Nephron progenitor cell (in vitro differentiated cells): Measurements from ENCODE around the gene EPB41.
"Not testable (repeated sequence)": the region's sequence is repeated elsewhere in the genome, so short reads cannot be mapped to it uniquely, and the experiment has no call there.

Source experiments
- DNase-seq: peaks from one replicate; pipeline ENCODE4 v3.0.0; 2021
- H3K27ac Mint-ChIP-seq: 2 replicates; pipeline ENCODE4 v1.8.0; 2021; ENCODE audit warnings: mild to moderate bottlenecking, moderate library complexity, mixed read lengths
- H3K27me3 Mint-ChIP-seq: 2 replicates; pipeline ENCODE4 v1.8.0; 2021; ENCODE audit warnings: mild to moderate bottlenecking, low read depth, mixed read lengths; ENCODE audit not compliant: poor library complexity
- H3K36me3 Mint-ChIP-seq: 2 replicates; pipeline ENCODE4 v1.8.0; 2021; ENCODE audit warnings: low read depth, mixed read lengths
- H3K4me1 Mint-ChIP-seq: 2 replicates; pipeline ENCODE4 v1.8.0; 2021; ENCODE audit warnings: mixed read lengths
- H3K4me3 Mint-ChIP-seq: 2 replicates; pipeline ENCODE4 v1.8.0; 2021; ENCODE audit warnings: mild to moderate bottlenecking, moderate library complexity, mixed read lengths
- H3K9me3 Mint-ChIP-seq: 2 replicates; pipeline ENCODE4 v1.8.0; 2021; ENCODE audit warnings: mild to moderate bottlenecking, moderate library complexity, mixed read lengths
- TF ChIP-seq, protein P1 (sequence below): fragments of 200-600 bp; sonication (generic); IDR thresholded peaks from 2 replicates; pipeline ENCODE4 v1.5.0; 2021; ENCODE audit warnings: antibody characterized with exemption

The EPB41 gene

DNA sequence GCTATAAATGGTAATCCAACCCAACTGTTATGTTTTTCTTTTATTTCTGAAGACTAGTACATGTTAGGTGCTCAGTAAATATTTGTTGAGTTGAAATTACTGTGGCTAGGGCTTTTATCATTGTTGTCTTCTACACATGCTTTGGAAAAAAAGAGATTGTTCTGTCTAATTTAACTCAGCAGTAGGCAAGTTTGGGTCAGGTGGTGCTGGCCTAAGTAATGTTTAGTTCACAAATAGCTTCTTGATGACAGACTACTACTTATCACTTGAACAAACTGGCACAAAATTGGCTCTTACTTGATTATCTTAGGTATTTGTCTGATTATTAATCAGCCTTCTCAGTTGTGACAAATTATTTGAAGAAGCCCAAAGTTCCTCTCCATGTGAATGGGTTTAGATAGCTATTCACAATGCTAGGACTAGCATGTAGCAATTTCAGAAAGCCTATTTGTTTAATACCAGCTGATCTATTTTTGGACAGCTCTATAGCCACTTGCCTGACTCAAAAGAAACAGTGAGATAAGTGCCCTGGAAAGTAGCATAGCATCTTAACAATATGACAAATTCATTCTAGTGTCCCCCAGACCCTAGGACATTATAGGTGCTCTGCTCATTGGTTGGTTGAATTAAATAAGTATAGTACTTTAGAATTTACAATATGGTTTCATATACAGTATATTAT is 176.7 kb downstream of the EPB41 start:
- peaks cover 44% of the 10 kb centered on the region for H3K36me3 Mint-ChIP-seq

DNA sequence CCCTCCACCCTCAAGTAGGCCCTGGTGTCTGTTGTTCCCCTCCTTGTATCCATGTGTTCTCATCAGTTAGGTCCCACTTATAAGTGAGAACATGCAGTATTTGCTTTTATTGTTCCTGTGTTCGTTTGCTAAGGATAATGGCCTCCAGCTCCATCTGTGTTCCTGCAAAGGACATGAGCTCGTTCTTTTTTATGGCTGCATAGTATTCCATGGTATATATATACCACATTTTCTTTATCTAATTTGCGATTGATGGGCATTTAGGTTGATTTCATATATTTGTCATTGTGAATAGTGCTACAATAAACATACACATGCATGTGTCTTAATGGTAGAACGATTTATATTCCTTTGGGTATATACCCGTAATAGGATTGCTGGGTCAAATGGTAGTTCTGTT is 178.3 kb downstream of the EPB41 start:
- not testable (repeated sequence) for H3K27ac Mint-ChIP-seq, H3K4me3 Mint-ChIP-seq, H3K9me3 Mint-ChIP-seq, H3K27me3 Mint-ChIP-seq, DNase-seq, H3K4me1 Mint-ChIP-seq
- H3K36me3 Mint-ChIP-seq: peaks cover 51% of the 10 kb centered on the region

More for the DNA sequence above, 176.7 kb downstream of the EPB41 start:
- Mint-ChIP-seq H3K9me3 (no peaks in the 10 kb centered on the region), H3K4me3 (no peak overlapping the region), H3K27me3 (no peaks in the 10 kb centered on the region), H3K4me1 (no peaks in the 10 kb centered on the region), H3K27ac (no peak overlapping the region)
- TF ChIP-seq, protein P1, sequence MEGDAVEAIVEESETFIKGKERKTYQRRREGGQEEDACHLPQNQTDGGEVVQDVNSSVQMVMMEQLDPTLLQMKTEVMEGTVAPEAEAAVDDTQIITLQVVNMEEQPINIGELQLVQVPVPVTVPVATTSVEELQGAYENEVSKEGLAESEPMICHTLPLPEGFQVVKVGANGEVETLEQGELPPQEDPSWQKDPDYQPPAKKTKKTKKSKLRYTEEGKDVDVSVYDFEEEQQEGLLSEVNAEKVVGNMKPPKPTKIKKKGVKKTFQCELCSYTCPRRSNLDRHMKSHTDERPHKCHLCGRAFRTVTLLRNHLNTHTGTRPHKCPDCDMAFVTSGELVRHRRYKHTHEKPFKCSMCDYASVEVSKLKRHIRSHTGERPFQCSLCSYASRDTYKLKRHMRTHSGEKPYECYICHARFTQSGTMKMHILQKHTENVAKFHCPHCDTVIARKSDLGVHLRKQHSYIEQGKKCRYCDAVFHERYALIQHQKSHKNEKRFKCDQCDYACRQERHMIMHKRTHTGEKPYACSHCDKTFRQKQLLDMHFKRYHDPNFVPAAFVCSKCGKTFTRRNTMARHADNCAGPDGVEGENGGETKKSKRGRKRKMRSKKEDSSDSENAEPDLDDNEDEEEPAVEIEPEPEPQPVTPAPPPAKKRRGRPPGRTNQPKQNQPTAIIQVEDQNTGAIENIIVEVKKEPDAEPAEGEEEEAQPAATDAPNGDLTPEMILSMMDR: no peak
- DNase-seq: no peak

DNA sequence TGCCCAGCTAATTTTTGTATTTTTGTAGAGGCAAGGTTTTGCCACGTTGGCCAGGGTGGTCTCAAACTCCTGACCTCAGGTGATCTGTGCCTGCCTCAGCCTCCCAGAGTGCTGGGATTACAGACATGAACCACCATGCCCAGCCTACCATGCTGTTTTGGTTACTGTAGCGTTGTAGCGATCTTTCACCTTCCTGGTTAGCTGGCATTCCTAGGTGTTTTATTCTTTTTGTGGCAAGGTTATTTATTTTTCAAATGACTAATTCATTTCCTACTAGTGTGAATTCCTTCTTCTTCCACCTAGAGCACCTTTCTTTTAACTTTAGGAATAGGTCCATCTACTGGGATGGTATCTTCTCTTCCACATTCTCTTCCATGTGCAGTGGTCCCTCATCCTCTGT is 180.1 kb downstream of the EPB41 start:
- H3K27ac Mint-ChIP-seq: no peak overlapping the region
- peaks cover 6% of the 10 kb centered on the region for H3K27me3 Mint-ChIP-seq
- no peak for DNase-seq
- H3K9me3 Mint-ChIP-seq: no peaks in the 10 kb centered on the region
- TF ChIP-seq, protein P1: no peak
- H3K36me3 Mint-ChIP-seq: peaks cover 60% of the 10 kb centered on the region
- no peak overlapping the region for H3K4me3 Mint-ChIP-seq
- no peaks in the 10 kb centered on the region for H3K4me1 Mint-ChIP-seq

DNA sequence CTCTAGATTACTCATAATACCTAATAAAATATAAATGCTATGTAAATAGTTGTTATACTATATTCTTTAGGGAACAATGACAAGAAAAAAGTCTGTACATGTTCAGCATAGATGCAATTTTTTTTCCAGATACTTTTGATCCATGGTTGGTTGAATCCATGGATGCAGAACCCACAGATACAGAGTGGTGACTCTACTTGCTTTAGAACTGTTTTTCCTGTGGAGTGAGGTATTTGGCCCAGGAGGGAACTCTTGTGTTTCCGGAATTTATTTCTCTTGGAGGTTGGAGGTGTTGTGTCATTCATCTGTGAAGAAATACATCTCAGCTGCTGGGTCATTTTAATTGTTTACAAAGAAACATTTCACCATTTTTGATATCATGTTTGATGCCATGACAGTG is 180.6 kb downstream of the EPB41 start:
- H3K9me3 Mint-ChIP-seq: no peaks in the 10 kb centered on the region
- H3K27me3 Mint-ChIP-seq: peaks cover 6% of the 10 kb centered on the region
- no peak for DNase-seq
- H3K27ac Mint-ChIP-seq: no peak overlapping the region
- TF ChIP-seq, protein P1: no peak
- H3K36me3 Mint-ChIP-seq: peaks cover 60% of the 10 kb centered on the region
- no peaks in the 10 kb centered on the region for H3K4me1 Mint-ChIP-seq
- H3K4me3 Mint-ChIP-seq: no peak overlapping the region

DNA sequence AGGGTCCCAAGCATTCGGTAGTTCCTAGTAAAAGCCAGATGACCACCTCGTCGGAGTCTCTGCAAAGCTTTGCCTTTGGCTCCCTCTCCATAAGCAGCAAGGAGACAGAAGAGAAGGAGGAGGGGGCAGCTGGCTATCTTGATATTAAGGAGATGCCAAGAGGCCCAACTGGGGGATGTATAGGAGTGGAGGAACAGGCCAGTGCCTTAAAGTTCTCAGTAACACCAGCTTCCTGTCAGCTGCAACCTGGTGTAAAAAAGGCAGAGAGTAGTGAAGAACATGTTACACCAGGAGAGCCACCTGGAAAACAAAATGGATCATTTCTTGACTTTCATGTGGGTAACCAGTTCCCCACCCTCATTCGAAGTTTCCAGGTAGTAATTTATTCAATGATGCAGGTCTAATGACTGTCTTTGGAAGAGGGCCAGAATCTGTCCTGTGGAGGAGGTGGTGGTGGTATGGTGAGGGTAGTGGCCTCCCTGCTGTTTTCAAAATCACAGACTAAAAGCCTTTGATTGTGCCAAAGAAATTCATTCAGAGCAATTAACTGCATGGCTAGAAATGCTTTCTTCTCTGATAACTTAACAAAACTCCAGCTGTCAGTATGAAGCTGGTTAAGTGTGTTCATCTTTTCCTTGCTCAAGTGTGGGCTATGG is 182.0 kb downstream of the EPB41 start:
- no peak overlapping the region for H3K4me3 Mint-ChIP-seq
- peaks cover 61% of the 10 kb centered on the region for H3K36me3 Mint-ChIP-seq
- TF ChIP-seq, protein P1: no peak
- no peaks in the 10 kb centered on the region for H3K9me3 Mint-ChIP-seq
- peaks cover 6% of the 10 kb centered on the region for H3K27me3 Mint-ChIP-seq
- no peak overlapping the region for H3K27ac Mint-ChIP-seq
- no peak for DNase-seq
- no peaks in the 10 kb centered on the region for H3K4me1 Mint-ChIP-seq

DNA sequence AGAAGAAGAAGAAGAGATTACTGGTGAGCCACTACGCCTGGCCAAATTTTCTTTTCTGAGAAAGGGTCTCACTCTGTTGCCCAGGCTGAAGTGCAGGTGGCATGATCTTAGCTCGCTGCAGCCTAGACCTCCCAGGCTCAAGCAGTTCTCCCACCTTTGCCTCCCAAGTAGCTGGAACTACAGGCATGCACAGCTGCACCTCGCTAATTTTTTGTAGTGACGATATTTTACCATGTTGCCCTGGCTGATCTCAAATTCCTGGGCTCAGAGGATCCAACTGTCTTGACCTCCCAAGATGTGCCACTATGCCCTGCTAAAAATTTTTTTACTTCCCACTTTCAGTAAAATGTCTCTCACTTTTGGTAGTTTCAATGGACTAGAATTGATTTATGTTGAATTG is 184.9 kb downstream of the EPB41 start:
- TF ChIP-seq, protein P1: no peak

More for the DNA sequence above, 184.9 kb downstream of the EPB41 start:
- Mint-ChIP-seq H3K27ac (no peak overlapping the region), H3K9me3 (no peaks in the 10 kb centered on the region), H3K36me3 (peaks cover 51% of the 10 kb centered on the region), H3K4me3 (no peak overlapping the region), H3K27me3 (peaks cover 6% of the 10 kb centered on the region), H3K4me1 (no peaks in the 10 kb centered on the region)
- DNase-seq: no peak
